Upper lobe of right lung (tissue), 1 donor: ENCODE measurements around the gene TSPAN15. TPM values are rescaled to one million over a fixed set of nuclear protein-coding genes. Genes with fewer than 3 reads are reported as not detected.

Experiments used
- ATAC-seq: fragments of 200-7000 bp; cut with Tn5 transposase; one replicate; pipeline ENCODE4 v1.9.1; 2020; ENCODE audit warnings: mild to moderate bottlenecking, moderate library complexity
- DNase-seq: peaks from one replicate; pipeline ENCODE4 v3.0.0-alpha.2; 2020
- H3K27ac ChIP-seq: fragments of 200-600 bp; one replicate; pipeline ENCODE4 v1.8.0; 2022
- H3K27me3 ChIP-seq: fragments of 200-600 bp; one replicate; pipeline ENCODE4 v1.8.0; 2022; ENCODE audit warnings: mild to moderate bottlenecking
- H3K36me3 ChIP-seq: fragments of 200-600 bp; one replicate; pipeline ENCODE4 v1.8.0; 2022
- H3K4me1 ChIP-seq: fragments of 200-600 bp; one replicate; pipeline ENCODE4 v1.8.0; 2022
- H3K4me3 ChIP-seq: fragments of 200-600 bp; one replicate; pipeline ENCODE4 v1.8.0; 2022; ENCODE audit warnings: mild to moderate bottlenecking
- H3K9me3 ChIP-seq: fragments of 200-600 bp; one replicate; pipeline ENCODE4 v1.8.0; 2022
- intact Hi-C: fragments of 100-400 bp; cut with DNase I; formaldehyde crosslinking; loops from one replicate; pipeline ENCODE4 v1.11.0; 2022
- total RNA-seq: library from RNA; stranded (reverse); fragmentation: NEBNext Ultra II Directional; extraction: Animal tissue kit (Norgen Biotek cat#: 25700); gene quantifications from one replicate; pipeline ENCODE4 v1.2.1, GENCODE V29; 2021
- TF ChIP-seq, protein P1 (sequence below): fragments of 200-600 bp; IDR thresholded peaks from one replicate; pipeline ENCODE4 v1.8.0; 2022; ENCODE audit warnings: antibody characterized with exemption
- donor health status: DM: no; HTN: yes; CAD: no; lungs with severe emphysema.

The TSPAN15 gene
- total RNA-seq, 1 donor from 2014 or later: 47.3 TPM

DNA sequence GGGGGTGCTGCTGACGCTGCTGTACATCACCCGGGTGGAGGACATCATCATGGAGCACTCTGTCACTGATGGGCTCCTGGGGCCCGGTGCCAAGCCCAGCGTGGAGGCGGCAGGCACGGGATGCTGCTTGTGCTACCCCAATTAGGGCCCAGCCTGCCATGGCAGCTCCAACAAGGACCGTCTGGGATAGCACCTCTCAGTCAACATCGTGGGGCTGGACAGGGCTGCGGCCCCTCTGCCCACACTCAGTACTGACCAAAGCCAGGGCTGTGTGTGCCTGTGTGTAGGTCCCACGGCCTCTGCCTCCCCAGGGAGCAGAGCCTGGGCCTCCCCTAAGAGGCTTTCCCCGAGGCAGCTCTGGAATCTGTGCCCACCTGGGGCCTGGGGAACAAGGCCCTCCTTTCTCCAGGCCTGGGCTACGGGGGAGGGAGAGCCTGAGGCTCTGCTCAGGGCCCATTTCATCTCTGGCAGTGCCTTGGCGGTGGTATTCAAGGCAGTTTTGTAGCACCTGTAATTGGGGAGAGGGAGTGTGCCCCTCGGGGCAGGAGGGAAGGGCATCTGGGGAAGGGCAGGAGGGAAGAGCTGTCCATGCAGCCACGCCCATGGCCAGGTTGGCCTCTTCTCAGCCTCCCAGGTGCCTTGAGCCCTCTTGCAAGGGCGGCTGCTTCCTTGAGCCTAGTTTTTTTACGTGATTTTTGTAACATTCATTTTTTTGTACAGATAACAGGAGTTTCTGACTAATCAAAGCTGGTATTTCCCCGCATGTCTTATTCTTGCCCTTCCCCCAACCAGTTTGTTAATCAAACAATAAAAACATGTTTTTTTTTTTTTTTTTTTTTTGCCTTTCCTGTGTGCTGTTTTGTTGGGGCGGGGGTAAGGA lies 55.8 kb downstream of the TSPAN15 start:
- TF ChIP-seq, protein P1, sequence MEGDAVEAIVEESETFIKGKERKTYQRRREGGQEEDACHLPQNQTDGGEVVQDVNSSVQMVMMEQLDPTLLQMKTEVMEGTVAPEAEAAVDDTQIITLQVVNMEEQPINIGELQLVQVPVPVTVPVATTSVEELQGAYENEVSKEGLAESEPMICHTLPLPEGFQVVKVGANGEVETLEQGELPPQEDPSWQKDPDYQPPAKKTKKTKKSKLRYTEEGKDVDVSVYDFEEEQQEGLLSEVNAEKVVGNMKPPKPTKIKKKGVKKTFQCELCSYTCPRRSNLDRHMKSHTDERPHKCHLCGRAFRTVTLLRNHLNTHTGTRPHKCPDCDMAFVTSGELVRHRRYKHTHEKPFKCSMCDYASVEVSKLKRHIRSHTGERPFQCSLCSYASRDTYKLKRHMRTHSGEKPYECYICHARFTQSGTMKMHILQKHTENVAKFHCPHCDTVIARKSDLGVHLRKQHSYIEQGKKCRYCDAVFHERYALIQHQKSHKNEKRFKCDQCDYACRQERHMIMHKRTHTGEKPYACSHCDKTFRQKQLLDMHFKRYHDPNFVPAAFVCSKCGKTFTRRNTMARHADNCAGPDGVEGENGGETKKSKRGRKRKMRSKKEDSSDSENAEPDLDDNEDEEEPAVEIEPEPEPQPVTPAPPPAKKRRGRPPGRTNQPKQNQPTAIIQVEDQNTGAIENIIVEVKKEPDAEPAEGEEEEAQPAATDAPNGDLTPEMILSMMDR: no peak
- Histone ChIP-seq H3K27ac (peak overlapping the region; percentile 14), H3K9me3 (no peaks in the 10 kb centered on the region), H3K27me3 (no peaks in the 10 kb centered on the region), H3K4me1 (peaks cover 4% of the 10 kb centered on the region), H3K36me3 (no peaks in the 10 kb centered on the region), H3K4me3 (no peak overlapping the region)
- ATAC-seq (peak; percentile 3), DNase-seq (no peak)
- intact Hi-C loops: loop anchor here (5.0 kb wide), 1 partner anchor 80 kb away; no protein-coding TSS in a partner anchor

DNA sequence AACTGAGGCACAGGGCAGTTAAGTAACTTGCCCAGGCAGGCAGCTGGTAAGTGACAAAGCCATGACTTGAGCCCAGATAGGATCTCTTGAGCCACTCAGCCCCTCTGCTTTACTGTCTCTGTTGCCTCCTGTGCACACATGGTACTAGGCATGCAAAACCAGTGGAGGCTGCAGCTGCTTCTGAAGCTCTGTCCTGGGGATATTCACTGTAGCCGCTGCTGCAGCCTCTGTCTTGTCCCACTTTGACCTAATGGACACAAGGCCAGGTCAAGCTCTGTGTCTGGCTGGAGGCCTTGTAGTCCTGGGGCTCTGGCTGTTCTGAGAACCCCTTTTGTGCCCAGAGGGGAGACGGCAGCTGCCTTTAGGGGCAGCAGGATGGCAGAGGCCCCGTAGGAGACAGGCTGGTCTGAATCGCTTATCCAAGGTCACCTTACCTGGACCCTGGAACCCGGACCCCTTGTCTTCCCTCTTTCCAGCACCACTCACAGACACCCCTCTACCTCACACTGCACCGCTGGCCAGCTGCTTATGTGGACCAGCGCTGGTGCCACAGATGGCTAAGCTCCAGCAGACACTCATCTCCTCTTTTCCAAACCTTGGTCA lies 57.6 kb downstream of the TSPAN15 start:
- intact Hi-C loops: loop anchor here (5.0 kb wide), 1 partner anchor 82 kb away; no protein-coding TSS in a partner anchor
- H3K4me3 ChIP-seq: no peak overlapping the region

DNA sequence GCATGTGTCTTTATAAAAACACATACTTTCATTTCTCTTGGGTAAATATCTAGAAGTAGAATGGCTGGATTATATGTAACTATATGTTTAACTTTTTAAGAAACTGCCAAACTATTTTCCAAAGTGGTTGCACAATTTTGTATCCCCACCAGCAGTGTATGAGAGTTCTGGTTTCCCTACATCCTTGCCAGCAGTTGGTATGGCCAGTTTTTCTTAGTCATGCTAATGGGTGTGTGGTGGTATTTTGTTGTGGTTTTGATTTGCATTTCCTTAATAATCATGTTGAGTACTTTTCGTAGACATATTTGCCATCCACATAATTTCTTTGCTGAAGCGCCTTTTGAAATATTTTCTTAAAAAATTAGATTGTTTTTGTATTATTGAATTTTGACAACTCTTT lies 61.6 kb downstream of the TSPAN15 start:
- Histone ChIP-seq H3K27ac (no peak overlapping the region), H3K9me3 (no peaks in the 10 kb centered on the region), H3K4me1 (no peaks in the 10 kb centered on the region), H3K4me3 (no peak overlapping the region), H3K27me3 (no peaks in the 10 kb centered on the region), H3K36me3 (peaks cover 5% of the 10 kb centered on the region)
- ATAC-seq (no peak), DNase-seq (no peak)
- TF ChIP-seq, protein P1: no peak
- intact Hi-C loops: no loop called here

More for the DNA sequence above, 57.6 kb downstream of the TSPAN15 start:
- Histone ChIP-seq H3K27ac (no peak overlapping the region), H3K36me3 (peaks cover 5% of the 10 kb centered on the region), H3K4me1 (peaks cover 4% of the 10 kb centered on the region), H3K27me3 (no peaks in the 10 kb centered on the region), H3K9me3 (no peaks in the 10 kb centered on the region)
- TF ChIP-seq, protein P1: no peak
- ATAC-seq (no peak), DNase-seq (no peak)

DNA sequence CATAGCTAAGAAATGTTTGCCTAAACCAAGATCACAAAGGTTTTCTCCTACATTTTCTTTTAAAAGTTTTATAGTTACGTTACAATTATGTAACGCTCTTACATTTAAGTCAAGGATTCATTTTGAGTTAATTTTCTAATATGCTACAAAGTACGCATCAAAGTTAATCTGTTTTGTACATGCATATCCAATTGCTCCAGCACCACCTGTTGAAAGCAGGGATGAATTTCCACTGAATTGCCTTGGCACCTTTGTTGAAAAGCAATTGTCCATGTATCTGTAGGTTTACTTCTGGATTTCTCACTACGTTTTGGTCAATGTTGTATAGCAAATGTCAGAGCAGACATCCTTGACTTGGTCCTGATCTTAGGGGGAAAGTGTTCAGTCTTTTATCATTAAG lies 62.4 kb downstream of the TSPAN15 start:
- DNase-seq (no peak), ATAC-seq (no peak)
- H3K4me3 ChIP-seq: no peak overlapping the region
- H3K9me3 ChIP-seq: no peaks in the 10 kb centered on the region
- TF ChIP-seq, protein P1: no peak
- H3K27ac ChIP-seq: no peak overlapping the region
- H3K27me3 ChIP-seq: no peaks in the 10 kb centered on the region
- intact Hi-C loops: no loop called here
- H3K36me3 ChIP-seq: peaks cover 5% of the 10 kb centered on the region
- no peaks in the 10 kb centered on the region for H3K4me1 ChIP-seq

DNA sequence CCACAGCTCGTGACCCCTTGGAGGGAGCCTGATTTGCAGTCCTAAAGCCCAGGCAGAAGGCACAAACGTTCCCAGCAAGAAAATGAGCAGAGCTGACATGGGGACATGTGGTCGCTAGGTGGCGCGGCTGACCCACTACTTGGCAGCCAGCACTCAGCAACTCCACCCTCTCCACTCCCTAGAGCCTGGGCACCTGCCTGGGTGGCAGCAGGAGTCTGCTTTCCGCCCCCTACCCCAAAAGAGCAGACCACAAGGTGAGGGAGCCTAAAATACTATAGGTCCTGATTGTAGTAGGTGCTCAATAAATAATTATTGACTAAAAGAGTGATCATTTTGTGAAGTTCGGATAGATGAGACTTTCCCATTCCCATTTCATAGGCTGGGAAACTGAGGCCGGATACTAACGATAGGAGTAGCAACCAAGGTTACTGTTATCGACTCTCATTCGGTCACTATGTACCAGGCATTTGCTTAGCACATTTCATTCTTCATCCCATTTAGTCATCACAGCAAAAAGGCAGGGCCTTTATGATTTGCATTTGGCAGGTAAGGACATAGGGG lies 64.5 kb downstream of the TSPAN15 start:
- intact Hi-C loops: loop anchor here (5.0 kb wide), 1 partner anchor 122 kb away; no protein-coding TSS in a partner anchor
- Histone ChIP-seq H3K4me1 (no peaks in the 10 kb centered on the region), H3K4me3 (no peak overlapping the region), H3K36me3 (peaks cover 5% of the 10 kb centered on the region), H3K9me3 (no peaks in the 10 kb centered on the region), H3K27me3 (no peaks in the 10 kb centered on the region), H3K27ac (no peak overlapping the region)
- DNase-seq (peak; percentile 86), ATAC-seq (peak; percentile 95)
- TF ChIP-seq, protein P1: peak; percentile 78
